HepG2 (cell line): ENCODE measurements around the gene STMND1. TPM values are rescaled to one million over a fixed set of nuclear protein-coding genes. Genes with fewer than 3 reads are reported as not detected.

Experiments used
- ATAC-seq: fragments of 200-7000 bp; cut with Tn5 transposase; 3 replicates; pipeline ENCODE4 v1.9.1; 2020; ENCODE audit warnings: mild to moderate bottlenecking, moderate library complexity
- BruUV-seq: library from RNA; stranded (reverse); fragments of 400-500 nt; replicated peaks from 2 replicates; lab custom pipeline; 2021; lab: Mats Ljungman, UMichigan
- CTCF ChIA-PET: fragments of 300-600 bp; formaldehyde crosslinking; extraction: SDS; loops from one replicate; lab custom pipeline; 2021; ENCODE audit warnings: low total read pairs, inconsistent platforms, low intra/inter-chr PET ratio; lab: Yijun Ruan, JAX
- POLR2A ChIA-PET: fragments of 350-600 bp; sonication (Branson Sonifier 250); formaldehyde crosslinking; loops from one replicate; lab custom pipeline; 2020; ENCODE audit warnings: antibody characterized with exemption, inconsistent platforms; lab: Yijun Ruan, JAX
- DNase-seq: peaks from one replicate; pipeline ENCODE4 v3.0.0-alpha.2; 2015; ENCODE audit warnings: low spot score
- FAIRE-seq: peaks from 3 replicates; lab custom pipeline; 2011; peaks lifted over from hg19 to GRCh38; lab: Jason Lieb, UNC
- H2AFZ ChIP-seq: one replicate; pipeline ENCODE4 v1.6.1; 2011; ENCODE audit warnings: low read length, inconsistent platforms
- H3K27ac ChIP-seq: fragments of 300-600 bp; 3 replicates; pipeline ENCODE4 v1.8.0; 2011; ENCODE audit warnings: mixed run types, mild to moderate bottlenecking, mixed read lengths, low read length, inconsistent platforms; ENCODE audit not compliant: insufficient read depth; ENCODE audit errors: extremely low read length
- H3K27me3 ChIP-seq, 2 experiments: fragments of 200-600 bp in 1 of 2; 2 replicates in 1 of 2; 3 replicates in 1 of 2; pipeline versions ENCODE4 v1.6.0 to v1.8.0; 2011; ENCODE audit warnings: low read length in 2 of 2, mild to moderate bottlenecking in 2 of 2, moderate library complexity in 2 of 2, inconsistent platforms in 1 of 2; ENCODE audit not compliant: insufficient read depth in 2 of 2, control insufficient read depth in 1 of 2
- H3K36me3 ChIP-seq, 2 experiments: fragments of 200-600 bp in 1 of 2; replicated peaks in 1 of 2; 2 replicates in 1 of 2; 3 replicates in 1 of 2; pipeline versions ENCODE4 v1.5.1 to v1.8.0; 2011; ENCODE audit warnings: low read length in 2 of 2, inconsistent platforms in 1 of 2; ENCODE audit not compliant: insufficient read depth in 2 of 2, control insufficient read depth in 1 of 2
- H3K4me1 ChIP-seq: 2 replicates; pipeline ENCODE4 v1.5.1; 2012; ENCODE audit warnings: low read length, inconsistent platforms; ENCODE audit not compliant: insufficient read depth
- H3K4me2 ChIP-seq: 2 replicates; pipeline ENCODE4 v1.6.0; 2011; ENCODE audit warnings: low read depth, low read length, inconsistent platforms
- H3K4me3 ChIP-seq, 3 experiments: fragments of 200-600 bp in 1 of 3; sonication (generic), shearing (Covaris generic) in 1 of 3; replicated peaks in 1 of 3; 2 replicates each; pipeline ENCODE4 v1.5.1; 2011 to 2016; ENCODE audit warnings: low read length in 3 of 3, inconsistent platforms in 2 of 3, low read depth in 2 of 3, mild to moderate bottlenecking in 2 of 3, control low read depth in 1 of 3, mixed read lengths in 1 of 3; ENCODE audit not compliant: insufficient read depth in 1 of 3
- H3K79me2 ChIP-seq: one replicate; pipeline ENCODE4 v1.6.1; 2011; ENCODE audit warnings: low read length, inconsistent platforms; ENCODE audit not compliant: insufficient read depth
- H3K9ac ChIP-seq: 2 replicates; pipeline ENCODE4 v1.6.0; 2011; ENCODE audit warnings: mild to moderate bottlenecking, low read depth, low read length, inconsistent platforms; ENCODE audit not compliant: insufficient read depth
- H3K9me3 ChIP-seq: 2 replicates; pipeline ENCODE4 v1.5.1; 2012; ENCODE audit warnings: mild to moderate bottlenecking, low read length
- H4K20me1 ChIP-seq: 2 replicates; pipeline ENCODE4 v1.6.0; 2011; ENCODE audit warnings: inconsistent platforms, mild to moderate bottlenecking, low read length, moderate library complexity; ENCODE audit not compliant: insufficient read depth
- NR2C2 ChIP-seq: sonication (generic); formaldehyde crosslinking; IDR thresholded peaks from 2 replicates; pipeline ENCODE4 v1.4.0; 2020; ENCODE audit warnings: missing genetic modification reagents, mild to moderate bottlenecking, moderate library complexity, borderline replicate concordance
- SOX13 ChIP-seq, 3 experiments: fragments of 450-650 bp in 1 of 3; sonication (generic) in 1 of 3; formaldehyde crosslinking in 1 of 3; IDR thresholded peaks in 2 of 3; conservative IDR thresholded peaks in 1 of 3; 2 replicates each; pipeline versions ENCODE4 v1.5.0 to v1.6.1; 2016 to 2020; ENCODE audit warnings: antibody characterized with exemption in 1 of 3, mild to moderate bottlenecking in 1 of 3, missing compliant biosample characterization in 1 of 3, missing genetic modification reagents in 1 of 3, moderate library complexity in 1 of 3
- TEAD3 ChIP-seq: optimal IDR thresholded peaks from 2 replicates; pipeline ENCODE3; 2016; ENCODE audit warnings: borderline replicate concordance
- ZNF362 ChIP-seq: sonication (generic); formaldehyde crosslinking; IDR thresholded peaks from 2 replicates; pipeline ENCODE4 v1.4.0; 2020; ENCODE audit warnings: missing genetic modification reagents, mild to moderate bottlenecking, borderline replicate concordance
- ZNF710 ChIP-seq: sonication (generic); formaldehyde crosslinking; IDR thresholded peaks from 2 replicates; pipeline ENCODE4 v1.5.0; 2020; ENCODE audit warnings: mild to moderate bottlenecking, missing genetic modification reagents, borderline replicate concordance
- WGBS: methylation state at CpG from one replicate; pipeline ENCODE4 v1.1.6; 2017; ENCODE audit warnings: low lambda C conversion rate; 5-methylcytosine and 5-hydroxymethylcytosine counted together
- in situ Hi-C: cut with HindIII; loops from 2 replicates; pipeline ENCODE4 v1.10.0; 2017; ENCODE audit warnings: low pct_unique_long_range_greater_than_20kb; ENCODE audit not compliant: extremely low pct_ligation_motif_present
- intact Hi-C: fragments of 100-400 bp; cut with micrococcal nuclease; formaldehyde crosslinking; loops from one replicate; pipeline ENCODE4 v1.10.0; 2022; ENCODE audit not compliant: unreplicated experiment
- polyA plus RNA-seq, 8 experiments: library from polyadenylated mRNA; depleted of rRNA in 3 of 8; stranded (reverse) in 7 of 8; unstranded in 1 of 8; fragments of >200 nt; fragmentation: Illumina TruSeq in 4 of 8; extraction: Trizol in 4 of 8; gene quantifications; 2 replicates each; pipeline versions ENCODE4 v1.2.1 to v1.2.3, GENCODE V29; 2011 to 2016; ENCODE audit warnings: low read depth in 4 of 8, missing spikeins in 1 of 8, mixed read lengths in 1 of 8; ENCODE audit not compliant: insufficient read depth in 1 of 8
- total RNA-seq, 5 experiments: library from RNA; depleted of rRNA; stranded (reverse); fragments of >200 nt; fragmentation: Illumina TruSeq; extraction: Trizol; gene quantifications; 2 replicates each; pipeline ENCODE4 v1.2.3, GENCODE V29; 2016; ENCODE audit warnings: low read depth in 1 of 5
- TF ChIP-seq, protein P1 (sequence below): sonication (generic); formaldehyde crosslinking; IDR thresholded peaks from 2 replicates; pipeline ENCODE4 v1.4.0; 2020; ENCODE audit warnings: missing genetic modification reagents

STMND1 gene
- total and polyA plus RNA-seq, 2 of the 13 experiments (the other 11 are each of a cell fraction or from before 2014, with no cell fraction given) = not detected

- in situ Hi-C loops (no loop called here), intact Hi-C loops (no loop called here)
- TF ChIP-seq TEAD3 (CRISPR knock-in tag) = peak; percentile 40
- TF ChIP-seq SOX13 (IDR thresholded peaks at IDR 0.05) = no peak
- peak in 1 of 2 experiments; percentile 27; a peak in 1 of 4 replicates for TF ChIP-seq SOX13 (CRISPR knock-in tag; conservative IDR thresholded peaks at IDR 0.05 in 1 of 2, IDR thresholded peaks at IDR 0.05 in 1 of 2)
- 0 out of 2 replicates have a peak, but pooled peaks have one; percentile 28 for TF ChIP-seq NR2C2
- TF ChIP-seq, protein P1, sequence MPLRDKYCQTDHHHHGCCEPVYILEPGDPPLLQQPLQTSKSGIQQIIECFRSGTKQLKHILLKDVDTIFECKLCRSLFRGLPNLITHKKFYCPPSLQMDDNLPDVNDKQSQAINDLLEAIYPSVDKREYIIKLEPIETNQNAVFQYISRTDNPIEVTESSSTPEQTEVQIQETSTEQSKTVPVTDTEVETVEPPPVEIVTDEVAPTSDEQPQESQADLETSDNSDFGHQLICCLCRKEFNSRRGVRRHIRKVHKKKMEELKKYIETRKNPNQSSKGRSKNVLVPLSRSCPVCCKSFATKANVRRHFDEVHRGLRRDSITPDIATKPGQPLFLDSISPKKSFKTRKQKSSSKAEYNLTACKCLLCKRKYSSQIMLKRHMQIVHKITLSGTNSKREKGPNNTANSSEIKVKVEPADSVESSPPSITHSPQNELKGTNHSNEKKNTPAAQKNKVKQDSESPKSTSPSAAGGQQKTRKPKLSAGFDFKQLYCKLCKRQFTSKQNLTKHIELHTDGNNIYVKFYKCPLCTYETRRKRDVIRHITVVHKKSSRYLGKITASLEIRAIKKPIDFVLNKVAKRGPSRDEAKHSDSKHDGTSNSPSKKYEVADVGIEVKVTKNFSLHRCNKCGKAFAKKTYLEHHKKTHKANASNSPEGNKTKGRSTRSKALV (CRISPR knock-in tag) = 0 out of 2 replicates have a peak, but pooled peaks have one; percentile 8
- TF ChIP-seq ZNF362 (CRISPR knock-in tag) = peak; percentile 55; the same call in 1 of the 2 replicates
- no peak for TF ChIP-seq ZNF710 (CRISPR knock-in tag)
- FAIRE-seq (no peak), ATAC-seq (peak; percentile 84), DNase-seq (peak; percentile 44)
- Histone ChIP-seq H3K27me3 (no peaks in the 10 kb centered on the region), H3K9me3 (no peaks in the 10 kb centered on the region), H3K9ac (no peak overlapping the region), H3K36me3 (no peaks in the 10 kb centered on the region), H3K4me1 (peaks cover 25% of the 10 kb centered on the region), H3K79me2 (no peaks in the 10 kb centered on the region), H2AFZ (no peak overlapping the region), H4K20me1 (no peaks in the 10 kb centered on the region), H3K27ac (peak overlapping the region; percentile 23), H3K4me2 (peak overlapping the region; percentile 44), H3K4me3 (peak overlapping the region in 2 of 3 experiments; percentile 2 to 13; a peak in 4 of 6 replicates)
- ChIA-PET CTCF (no interaction called here), POLR2A (no interaction called here)
- under 1% methylated on average over 6 of the region's 6 CpGs for WGBS
- BruUV-seq = no TSS peak
These were observed 5.8 kb upstream of the STMND1 start for GRCh38 chr6:17096096-17096495.
